H1 (cell line): Measurements from ENCODE around the gene PARD3. TPM values are rescaled to one million over a fixed set of nuclear protein-coding genes. Genes with fewer than 3 reads are reported as not detected.

ENCODE experiments used
- CTCF ChIA-PET: fragments of 300-600 bp; sonication (Branson Sonifier 250); formaldehyde crosslinking; loops from one replicate; lab custom pipeline; 2021; ENCODE audit not compliant: partially characterized antibody; lab: Charles Lee
- POLR2A ChIA-PET: fragments of 300-600 bp; sonication (Branson Sonifier 250); formaldehyde crosslinking; loops from one replicate; lab custom pipeline; 2021; ENCODE audit warnings: inconsistent platforms; ENCODE audit not compliant: partially characterized antibody; lab: Charles Lee
- DNase-seq, 2 experiments: peaks; one replicate each; pipeline versions ENCODE4 v3.0.0 to v3.0.0-alpha.2; 2010 to 2022; ENCODE audit warnings: low spot score in 2 of 2, low read depth in 1 of 2, mixed read lengths in 1 of 2
- FAIRE-seq: peaks from 2 replicates; lab custom pipeline; 2011; peaks lifted over from hg19 to GRCh38; lab: Jason Lieb, UNC
- H2AFZ ChIP-seq: 2 replicates; pipeline ENCODE4 v1.8.1; 2012; ENCODE audit warnings: low read length, inconsistent platforms
- H2AK5ac ChIP-seq: 2 replicates; pipeline ENCODE4 v1.6.1; 2013; ENCODE audit warnings: low read depth, low read length
- H2BK120ac ChIP-seq: replicated peaks from 2 replicates; pipeline ENCODE3; 2013; ENCODE audit warnings: low read depth, low read length, inconsistent platforms
- H2BK12ac ChIP-seq: 2 replicates; pipeline ENCODE4 v1.6.1; 2013; ENCODE audit warnings: low read depth, low read length
- H2BK15ac ChIP-seq: 2 replicates; pipeline ENCODE4 v1.6.1; 2013; ENCODE audit warnings: low read length
- H2BK20ac ChIP-seq: 2 replicates; pipeline ENCODE4 v1.6.1; 2013; ENCODE audit warnings: low read length
- H2BK5ac ChIP-seq: 2 replicates; pipeline ENCODE4 v1.6.1; 2013; ENCODE audit warnings: low read depth, low read length
- H3K14ac ChIP-seq: 2 replicates; pipeline ENCODE4 v1.6.1; 2013; ENCODE audit warnings: inconsistent platforms; ENCODE audit not compliant: insufficient read length
- H3K18ac ChIP-seq: 2 replicates; pipeline ENCODE4 v1.6.1; 2013; ENCODE audit warnings: low read length; ENCODE audit errors: extremely low read depth
- H3K23ac ChIP-seq: 2 replicates; pipeline ENCODE4 v1.6.1; 2013; ENCODE audit warnings: inconsistent platforms; ENCODE audit not compliant: insufficient read length
- H3K23me2 ChIP-seq: 2 replicates; pipeline ENCODE4 v1.6.1; 2013; ENCODE audit warnings: low read depth, low read length
- H3K27ac ChIP-seq: 2 replicates; pipeline ENCODE4 v1.6.1; 2011; ENCODE audit warnings: low read depth, low read length, inconsistent platforms
- H3K27me3 ChIP-seq, 4 experiments: replicated peaks in 1 of 4; 1 replicate in 1 of 4; 2 replicates in 3 of 4; pipeline versions ENCODE4 v1.6.1 to v1.8.1; 2011 to 2013; ENCODE audit warnings: low read length in 3 of 4, mild to moderate bottlenecking in 3 of 4, inconsistent platforms in 2 of 4, mixed read lengths in 2 of 4, moderate library complexity in 1 of 4; ENCODE audit not compliant: control insufficient read depth in 3 of 4, insufficient read depth in 3 of 4; ENCODE audit errors: extremely low read depth in 1 of 4
- H3K36me3 ChIP-seq, 4 experiments: 2 replicates each; pipeline versions ENCODE4 v1.6.1 to v1.8.1; 2011 to 2013; ENCODE audit warnings: mild to moderate bottlenecking in 4 of 4, low read length in 3 of 4, moderate library complexity in 2 of 4, control low read depth in 1 of 4, inconsistent platforms in 1 of 4; ENCODE audit not compliant: insufficient read depth in 4 of 4, control insufficient read depth in 2 of 4
- H3K4ac ChIP-seq: replicated peaks from 2 replicates; pipeline ENCODE3; 2013; ENCODE audit warnings: low read length, low read depth, mixed read lengths, inconsistent platforms; ENCODE audit not compliant: insufficient read length
- H3K4me1 ChIP-seq, 4 experiments: replicated peaks in 1 of 4; 1 replicate in 1 of 4; 2 replicates in 3 of 4; pipeline versions ENCODE4 v1.6.1 to v1.8.1; 2011 to 2013; ENCODE audit warnings: low read length in 3 of 4, inconsistent platforms in 2 of 4, mixed read lengths in 1 of 4; ENCODE audit not compliant: insufficient read depth in 4 of 4, control insufficient read depth in 3 of 4
- H3K4me2 ChIP-seq, 2 experiments: 2 replicates each; pipeline versions ENCODE4 v1.6.1 to v1.8.1; 2011 to 2013; ENCODE audit warnings: low read depth in 2 of 2, low read length in 2 of 2, control low read depth in 1 of 2, inconsistent platforms in 1 of 2, mild to moderate bottlenecking in 1 of 2; ENCODE audit not compliant: insufficient read depth in 1 of 2
- H3K4me3 ChIP-seq, 4 experiments: fragments of 200-600, 300-600 bp in 1 of 4; sonication (generic), shearing (Covaris generic), sonication (Bioruptor Twin) in 1 of 4; 2 replicates each; pipeline versions ENCODE4 v1.5.1 to v1.8.1; 2011 to 2016; ENCODE audit warnings: low read length in 4 of 4, low read depth in 3 of 4, control low read depth in 2 of 4, inconsistent platforms in 2 of 4, mild to moderate bottlenecking in 2 of 4, mixed read lengths in 1 of 4, moderate library complexity in 1 of 4; ENCODE audit not compliant: insufficient read depth in 2 of 4; ENCODE audit errors: extremely low read depth in 1 of 4
- H3K56ac ChIP-seq: replicated peaks from 2 replicates; pipeline ENCODE3; 2013; ENCODE audit warnings: low read depth, mild to moderate bottlenecking, mixed read lengths, low read length, inconsistent platforms; ENCODE audit not compliant: insufficient read length
- H3K79me1 ChIP-seq: 2 replicates; pipeline ENCODE4 v1.6.1; 2013; ENCODE audit warnings: low read depth, low read length, control low read depth
- H3K79me2 ChIP-seq, 2 experiments: 2 replicates each; pipeline versions ENCODE4 v1.6.1 to v1.8.1; 2012 to 2013; ENCODE audit warnings: low read length in 2 of 2, mild to moderate bottlenecking in 2 of 2, inconsistent platforms in 1 of 2; ENCODE audit not compliant: insufficient read depth in 2 of 2, control insufficient read depth in 1 of 2
- H3K9ac ChIP-seq, 4 experiments: replicated peaks in 1 of 4; 1 replicate in 1 of 4; 2 replicates in 3 of 4; pipeline versions ENCODE4 v1.6.1 to v1.8.1; 2011 to 2013; ENCODE audit warnings: low read depth in 3 of 4, low read length in 3 of 4, control low read depth in 2 of 4, mild to moderate bottlenecking in 2 of 4, moderate library complexity in 2 of 4, inconsistent platforms in 1 of 4; ENCODE audit errors: extremely low read depth in 1 of 4
- H3K9me3 ChIP-seq, 2 experiments: 2 replicates each; pipeline versions ENCODE4 v1.6.1 to v1.8.1; 2012 to 2013; ENCODE audit warnings: mild to moderate bottlenecking in 2 of 2, moderate library complexity in 2 of 2, control low read depth in 1 of 2, inconsistent platforms in 1 of 2, low read depth in 1 of 2, low read length in 1 of 2, mixed read lengths in 1 of 2; ENCODE audit not compliant: insufficient read depth in 2 of 2
- H4K20me1 ChIP-seq, 2 experiments: replicated peaks in 1 of 2; 2 replicates each; pipeline versions ENCODE3 to v1.8.1; 2011 to 2013; ENCODE audit warnings: inconsistent platforms in 2 of 2, low read length in 2 of 2, mild to moderate bottlenecking in 1 of 2; ENCODE audit not compliant: insufficient read depth in 2 of 2, control insufficient read depth in 1 of 2
- H4K5ac ChIP-seq: 2 replicates; pipeline ENCODE4 v1.6.1; 2013; ENCODE audit warnings: low read length, low read depth, mixed read lengths, inconsistent platforms; ENCODE audit not compliant: insufficient read length
- H4K8ac ChIP-seq: 2 replicates; pipeline ENCODE4 v1.8.0; 2013; ENCODE audit warnings: mild to moderate bottlenecking, moderate library complexity, low read length, inconsistent platforms; ENCODE audit not compliant: insufficient read depth; ENCODE audit errors: extremely low read depth
- H4K91ac ChIP-seq: replicated peaks from 2 replicates; pipeline ENCODE3; 2013; ENCODE audit warnings: low read length, mixed read lengths, inconsistent platforms; ENCODE audit not compliant: insufficient read length
- RAD21 ChIP-seq, 2 experiments: IDR thresholded peaks in 1 of 2; conservative IDR thresholded peaks in 1 of 2; 2 replicates each; pipeline ENCODE4 v1.6.1; 2011; ENCODE audit warnings: low read depth in 2 of 2, low read length in 2 of 2, improper control_type of control experiment in 1 of 2, inconsistent platforms in 1 of 2, mild to moderate bottlenecking in 1 of 2, moderate library complexity in 1 of 2
- WGBS, 2 experiments: shearing (Covaris generic) in 1 of 2; methylation state at CpG; one replicate each; pipeline versions ENCODE4 v1.1.6 to v1.1.7; 2013 to 2015; ENCODE audit warnings: low lambda C conversion rate in 2 of 2, mixed read lengths in 2 of 2, inconsistent platforms in 1 of 2, low coverage in 1 of 2, missing lambda C conversion rate in 1 of 2; ENCODE audit not compliant: insufficient replicate concordance in 2 of 2, insufficient coverage in 1 of 2, insufficient read length in 1 of 2; ENCODE audit errors: extremely low coverage in 1 of 2, missing lambda C conversion rate in 1 of 2; 5-methylcytosine and 5-hydroxymethylcytosine counted together
- polyA plus RNA-seq, 7 experiments: library from polyadenylated mRNA; depleted of rRNA in 3 of 7; stranded (reverse) in 5 of 7; unstranded in 2 of 7; fragments of >200 nt in 5 of 7; fragments of 200-250 nt in 2 of 7; gene quantifications; 1 replicate in 5 of 7; 2 replicates in 1 of 7; 4 replicates in 1 of 7; pipeline versions ENCODE4 v1.2.1 to v1.2.3, GENCODE V29; 2011 to 2013; ENCODE audit warnings: missing spikeins in 2 of 7, mixed read lengths in 2 of 7
- total RNA-seq: library from RNA; stranded (reverse); fragmentation: NEBNext Ultra II Directional; extraction: Animal tissue kit (Norgen Biotek cat#: 25700); gene quantifications from 2 replicates; pipeline ENCODE4 v1.2.1, GENCODE V29; 2021

The PARD3 gene
- total and polyA plus RNA-seq, 2 of the 8 experiments (the other 6 are each of a cell fraction or from before 2014, with no cell fraction given): 19.7 to 49.1 TPM

DNA sequence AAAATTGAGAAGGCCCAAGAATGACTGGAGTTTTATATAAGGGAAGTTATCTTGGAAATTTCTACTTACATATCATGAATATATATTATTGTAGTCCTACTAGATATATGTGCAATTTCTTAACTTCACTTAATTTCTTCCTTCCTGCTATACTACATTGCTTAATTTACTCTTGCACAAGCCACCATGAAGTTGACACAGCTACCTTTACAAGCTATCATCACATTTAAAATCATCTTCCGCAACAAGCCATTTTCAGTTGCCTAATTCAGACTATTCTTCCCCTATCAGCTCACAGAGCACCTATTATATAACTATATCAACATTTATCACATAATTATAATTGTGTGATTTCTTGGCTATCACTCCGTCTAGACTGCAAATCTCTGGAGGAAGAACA, 418.4 kb downstream of the PARD3 start:
- no peaks in the 10 kb centered on the region for H3K23me2 ChIP-seq
- H3K27me3 ChIP-seq: no peaks in the 10 kb centered on the region
- FAIRE-seq: no peak
- ChIA-PET POLR2A (no interaction called here), CTCF (interaction anchor here (0.6 to 0.9 kb wide), 2 partner anchors 90 to 598 kb away, joined by 3 read pairs; no protein-coding TSS in a partner anchor)
- H3K18ac ChIP-seq: no peak overlapping the region
- no peak overlapping the region for H2BK120ac ChIP-seq
- no peaks in the 10 kb centered on the region for H4K20me1 ChIP-seq
- no peak overlapping the region for H3K27ac ChIP-seq
- H2BK15ac ChIP-seq: no peak overlapping the region
- DNase-seq: no peak
- H3K4me3 ChIP-seq: no peak overlapping the region
- no peak overlapping the region for H4K91ac ChIP-seq
- no peak overlapping the region for H2AK5ac ChIP-seq
- no peak overlapping the region for H3K56ac ChIP-seq
- 93% methylated on average over 2 of the region's 2 CpGs; no CpG with 5 or more reads in 1 of the 2 experiments for WGBS, 2 experiments
- no peak overlapping the region for H3K23ac ChIP-seq
- no peak overlapping the region for H2BK12ac ChIP-seq
- H3K4ac ChIP-seq: no peak overlapping the region
- no peak overlapping the region for H4K8ac ChIP-seq
- 0 out of 7 replicates have a peak, but pooled peaks cover 0 to 2% (median 0%) of the 10 kb centered on the region in 4 experiments for H3K4me1 ChIP-seq
- no peak overlapping the region for H3K4me2 ChIP-seq
- no peak overlapping the region for H2BK5ac ChIP-seq
- no peak overlapping the region for H2BK20ac ChIP-seq
- H3K36me3 ChIP-seq: no peaks in the 10 kb centered on the region
- no peak overlapping the region for H3K14ac ChIP-seq
- H3K79me1 ChIP-seq: no peaks in the 10 kb centered on the region
- no peaks in the 10 kb centered on the region for H3K9me3 ChIP-seq
- no peak overlapping the region for H3K9ac ChIP-seq
- no peak for TF ChIP-seq RAD21 (IDR thresholded peaks at IDR 0.05 in 1 of 2, conservative IDR thresholded peaks at IDR 0.05 in 1 of 2; ENCODE audit: low read depth in 2 of 2, low read length in 2 of 2)
- H3K79me2 ChIP-seq: no peaks in the 10 kb centered on the region
- H4K5ac ChIP-seq: no peak overlapping the region
- no peak overlapping the region for H2AFZ ChIP-seq
